Gastroesophageal sphincter (tissue), 3 donors: ENCODE results near the gene TBC1D32.

Experiments used
- EP300 ChIP-seq: sonication (generic); formaldehyde crosslinking; IDR thresholded peaks from one replicate; pipeline ENCODE4 v1.6.1; 2017; ENCODE audit warnings: antibody characterized with exemption, mild to moderate bottlenecking
- POLR2A ChIP-seq, 2 donors: fragments of 450-650 bp; IDR thresholded peaks; one replicate each; pipeline ENCODE4 v1.6.1; 2017; ENCODE audit warnings: antibody characterized with exemption in 2 of 2, mild to moderate bottlenecking in 2 of 2, moderate library complexity in 1 of 2
- POLR2AphosphoS5 ChIP-seq: sonication (generic); formaldehyde crosslinking; IDR thresholded peaks from one replicate; pipeline ENCODE4 v1.6.1; 2017; ENCODE audit warnings: antibody characterized with exemption
- TF ChIP-seq, protein P1 (sequence below), 4 experiments: fragments of 200-600 bp in 2 of 4; fragments of 450-650 bp in 2 of 4; sonication (generic) in 1 of 4; IDR thresholded peaks; one replicate each; pipeline ENCODE4 v1.5.1; 2017 to 2019; ENCODE audit warnings: antibody characterized with exemption in 4 of 4, mild to moderate bottlenecking in 2 of 4, moderate library complexity in 2 of 4

DNA sequence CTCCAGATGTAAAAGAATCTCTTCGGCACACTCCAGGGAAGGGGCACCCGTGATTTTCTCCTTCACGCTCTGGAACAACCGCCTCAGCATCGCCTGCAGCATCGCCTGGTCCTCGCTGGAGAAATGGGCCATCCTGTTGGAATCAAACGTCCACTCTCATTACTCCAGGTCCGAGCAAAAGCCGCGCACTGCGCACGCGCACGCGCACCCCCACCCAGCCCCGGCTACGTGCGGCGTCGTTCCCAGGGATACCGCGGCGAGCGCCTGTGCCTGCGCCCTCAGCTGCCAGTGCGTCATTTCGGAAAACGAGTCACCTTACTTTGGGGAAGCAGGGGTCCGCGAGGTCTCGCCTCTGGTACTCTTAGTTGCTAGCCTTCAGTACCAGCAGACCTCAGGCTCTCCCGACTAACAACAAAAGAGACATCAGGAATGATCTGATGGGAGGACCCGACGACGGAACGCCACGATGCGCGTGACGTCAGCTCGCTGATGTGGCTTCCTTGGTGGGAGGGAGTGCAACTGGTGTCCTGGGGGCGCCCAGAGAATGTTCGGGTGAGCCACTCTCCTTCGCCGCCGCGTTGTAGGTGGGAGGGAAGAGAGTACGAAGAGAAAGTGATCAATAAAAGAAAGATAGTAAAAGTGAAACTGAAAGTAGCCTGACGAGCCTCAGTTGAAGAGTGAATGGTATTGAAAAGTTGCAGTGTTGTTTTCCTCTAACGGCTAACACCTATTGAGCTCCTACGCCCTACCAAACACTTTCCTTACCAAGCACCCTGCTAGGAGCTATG is at the start of gene TBC1D32:
- TF ChIP-seq, protein P1, sequence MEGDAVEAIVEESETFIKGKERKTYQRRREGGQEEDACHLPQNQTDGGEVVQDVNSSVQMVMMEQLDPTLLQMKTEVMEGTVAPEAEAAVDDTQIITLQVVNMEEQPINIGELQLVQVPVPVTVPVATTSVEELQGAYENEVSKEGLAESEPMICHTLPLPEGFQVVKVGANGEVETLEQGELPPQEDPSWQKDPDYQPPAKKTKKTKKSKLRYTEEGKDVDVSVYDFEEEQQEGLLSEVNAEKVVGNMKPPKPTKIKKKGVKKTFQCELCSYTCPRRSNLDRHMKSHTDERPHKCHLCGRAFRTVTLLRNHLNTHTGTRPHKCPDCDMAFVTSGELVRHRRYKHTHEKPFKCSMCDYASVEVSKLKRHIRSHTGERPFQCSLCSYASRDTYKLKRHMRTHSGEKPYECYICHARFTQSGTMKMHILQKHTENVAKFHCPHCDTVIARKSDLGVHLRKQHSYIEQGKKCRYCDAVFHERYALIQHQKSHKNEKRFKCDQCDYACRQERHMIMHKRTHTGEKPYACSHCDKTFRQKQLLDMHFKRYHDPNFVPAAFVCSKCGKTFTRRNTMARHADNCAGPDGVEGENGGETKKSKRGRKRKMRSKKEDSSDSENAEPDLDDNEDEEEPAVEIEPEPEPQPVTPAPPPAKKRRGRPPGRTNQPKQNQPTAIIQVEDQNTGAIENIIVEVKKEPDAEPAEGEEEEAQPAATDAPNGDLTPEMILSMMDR (IDR thresholded peaks at IDR 0.05): peak in 3 of 4 experiments; percentile 7 to 24 (median 13)
- TF ChIP-seq POLR2A (IDR thresholded peaks at IDR 0.05) (peak; percentile 22 to 27), EP300 (no peak), POLR2AphosphoS5 (peak; percentile 79)
